ENCODE results near the gene LINC01488. TPM values are rescaled to one million over a fixed set of nuclear protein-coding genes. Genes with fewer than 3 reads are reported as not detected.

Gene LINC01488
- total and polyA plus RNA-seq, 9 donors = not detected

- H3K36me3 ChIP-seq = no peaks in the 10 kb centered on the region
- TF ChIP-seq POLR2A (IDR thresholded peaks at IDR 0.05) = no peak
- H3K4me3 ChIP-seq = no peak overlapping the region
- H3K27ac ChIP-seq = no peak overlapping the region
- peaks cover 0 to 2% of the 10 kb centered on the region in 2 donors for H3K9me3 ChIP-seq
- no peaks in the 10 kb centered on the region for H3K27me3 ChIP-seq
- DNase-seq = no peak
- H3K4me1 ChIP-seq (ENCODE audit: insufficient read depth) = no peaks in the 10 kb centered on the region
- intact Hi-C loops (cut with DNase I) = no loop called here
- WGBS, 3 donors = 40 to 48% (median 42%) methylated on average over 43 to 64 of the region's 64 CpGs
Measured at GRCh38 chr11:69470793-69471728, 10.4 kb upstream of the LINC01488 start.

- H3K27ac ChIP-seq = no peak overlapping the region
- TF ChIP-seq POLR2A (IDR thresholded peaks at IDR 0.05) (no peak), EP300 (IDR thresholded peaks at IDR 0.05) (no peak), CTCF (IDR thresholded peaks at IDR 0.05) (no peak)
- peaks cover 0 to 2% of the 10 kb centered on the region in 2 donors for H3K9me3 ChIP-seq
- intact Hi-C loops (cut with DNase I) = no loop called here
- WGBS, 3 donors = 53 to 71% (median 68%) methylated on average over 15 to 17 of the region's 17 CpGs
- no peaks in the 10 kb centered on the region for H3K27me3 ChIP-seq
- H3K36me3 ChIP-seq = no peaks in the 10 kb centered on the region
- no peak overlapping the region for H3K4me3 ChIP-seq
- H3K4me1 ChIP-seq (ENCODE audit: insufficient read depth) = no peaks in the 10 kb centered on the region
- DNase-seq = no peak
Measured at GRCh38 chr11:69471729-69472540, 9.5 kb upstream of the LINC01488 start.

- WGBS, 3 donors = 86 to 91% (median 90%) methylated on average over 12 of the region's 12 CpGs
- H3K4me3 ChIP-seq = no peak overlapping the region
- no peaks in the 10 kb centered on the region for H3K36me3 ChIP-seq
- no peaks in the 10 kb centered on the region for H3K27me3 ChIP-seq
- intact Hi-C loops (cut with DNase I) = no loop called here
- peaks cover 0 to 2% of the 10 kb centered on the region in 2 donors for H3K9me3 ChIP-seq
- DNase-seq = no peak
- H3K4me1 ChIP-seq (ENCODE audit: insufficient read depth) = no peaks in the 10 kb centered on the region
- TF ChIP-seq CTCF (IDR thresholded peaks at IDR 0.05) = no peak
- no peak for TF ChIP-seq EP300 (IDR thresholded peaks at IDR 0.05)
- TF ChIP-seq POLR2A (IDR thresholded peaks at IDR 0.05) = no peak
- no peak overlapping the region for H3K27ac ChIP-seq
Measured at GRCh38 chr11:69472541-69473275, 8.8 kb upstream of the LINC01488 start.

GRCh38 chr11:69473276-69473845, 8.1 kb upstream of the LINC01488 start:
- 92 to 95% (median 95%) methylated on average over 5 of the region's 5 CpGs for WGBS, 3 donors
- H3K9me3 ChIP-seq = peaks cover 0 to 2% of the 10 kb centered on the region in 2 donors
- TF ChIP-seq POLR2A (IDR thresholded peaks at IDR 0.05) (no peak), EP300 (IDR thresholded peaks at IDR 0.05) (no peak), CTCF (IDR thresholded peaks at IDR 0.05) (no peak)
- DNase-seq = no peak
- H3K36me3 ChIP-seq = no peaks in the 10 kb centered on the region
- no peak overlapping the region for H3K4me3 ChIP-seq
- no peak overlapping the region for H3K27ac ChIP-seq
- H3K27me3 ChIP-seq = no peaks in the 10 kb centered on the region
- H3K4me1 ChIP-seq (ENCODE audit: insufficient read depth) = no peaks in the 10 kb centered on the region
- intact Hi-C loops (cut with DNase I) = no loop called here

All from ovary (tissue), 9 donors.